ENCODE results near the gene ARHGAP25. TPM values are rescaled to one million over a fixed set of nuclear protein-coding genes. Genes with fewer than 3 reads are reported as not detected.
A peak's percentile ranks its signal among the peaks of the same experiment; 100 is the strongest.

The ARHGAP25 gene
- total and polyA plus RNA-seq, 2 donors (not counting 3 experiments of a cell fraction or from before 2014, with no cell fraction given) = 0.50 to 2.0 TPM

- H3K9me1 ChIP-seq (replicated peaks; ENCODE audit: control insufficient read depth, extremely low read depth, insufficient read depth, low read length) = no peaks in the 10 kb centered on the region
- no peak overlapping the region for H2AFZ ChIP-seq (ENCODE audit: low read depth, low read length)
- ChIA-PET POLR2A (no interaction called here), CTCF (interaction anchor here (0.8 to 1.0 kb wide), 2 partner anchors 28 to 56 kb away, joined by 3 to 5 read pairs; no protein-coding TSS in a partner anchor)
- DNase-seq (ENCODE audit: low read depth, low spot score) (peak; percentile 43), FAIRE-seq (peak; percentile 66)
- no peak overlapping the region for H3K4me3 ChIP-seq (replicated peaks in 1 of 3; ENCODE audit: insufficient read depth in 1 of 3, low read depth in 1 of 3, low read length in 3 of 3)
- intact Hi-C loops (cut with micrococcal nuclease) (no loop called here), dilution Hi-C loops (cut with MboI; ENCODE audit: extremely low pct_ligation_motif_present, low sequenced_read_pairs) (no loop called here)
- no TSS peak for BruUV-seq (replicated peaks)
- H3K79me2 ChIP-seq (ENCODE audit: control insufficient read depth, insufficient read depth, low read length) = no peaks in the 10 kb centered on the region
- H3K9me3 ChIP-seq (replicated peaks; ENCODE audit: control insufficient read depth, insufficient read depth, low read length) = no peaks in the 10 kb centered on the region
- no peak for TF ChIP-seq FOS (IDR thresholded peaks at IDR 0.05; ENCODE audit: borderline replicate concordance, insufficient read depth, low read length)
- TF ChIP-seq EZH2 (IDR thresholded peaks at IDR 0.05; ENCODE audit: borderline replicate concordance, low read depth, low read length, severe bottlenecking) = no peak
- TF ChIP-seq POLR2AphosphoS5 (IDR thresholded peaks at IDR 0.05; ENCODE audit: insufficient read depth, low read depth, low read length) = no peak
- peaks cover 23% of the 10 kb centered on the region for H3K4me1 ChIP-seq (ENCODE audit: control insufficient read depth, extremely low read depth, insufficient read depth, low read length)
- peaks cover 3 to 21% of the 10 kb centered on the region in 2 experiments for H3K27me3 ChIP-seq (ENCODE audit: control insufficient read depth in 2 of 2, insufficient read depth in 2 of 2, low read length in 2 of 2)
- no peak overlapping the region for H3K9ac ChIP-seq (replicated peaks; ENCODE audit: extremely low read depth, insufficient read depth, low read length)
- H4K20me1 ChIP-seq (replicated peaks; ENCODE audit: control insufficient read depth, extremely low read depth, insufficient read depth, low read length) = no peaks in the 10 kb centered on the region
- no peaks in the 10 kb centered on the region for H3K36me3 ChIP-seq (ENCODE audit: control insufficient read depth in 2 of 2, extremely low read depth in 1 of 2, insufficient read depth in 2 of 2, low read length in 2 of 2)
- no peak overlapping the region for H3K27ac ChIP-seq (ENCODE audit: insufficient read depth, low read depth, low read length)
- no peak overlapping the region for H3K4me2 ChIP-seq (ENCODE audit: insufficient read depth, low read length)
Observed at GRCh38 chr2:68807821-68808266, 73.2 kb downstream of the ARHGAP25 start.

GRCh38 chr2:68809324-68810240 is 75.0 kb downstream of the ARHGAP25 start:
- Histone ChIP-seq H4K20me1 (replicated peaks; ENCODE audit: control insufficient read depth, extremely low read depth, insufficient read depth, low read length) (no peaks in the 10 kb centered on the region), H3K4me3 (replicated peaks in 1 of 3; ENCODE audit: insufficient read depth in 1 of 3, low read depth in 1 of 3, low read length in 3 of 3) (no peak overlapping the region), H3K27ac (ENCODE audit: insufficient read depth, low read depth, low read length) (no peak overlapping the region), H2AFZ (ENCODE audit: low read depth, low read length) (no peak overlapping the region), H3K9ac (replicated peaks; ENCODE audit: extremely low read depth, insufficient read depth, low read length) (no peak overlapping the region), H3K36me3 (ENCODE audit: control insufficient read depth in 2 of 2, extremely low read depth in 1 of 2, insufficient read depth in 2 of 2, low read length in 2 of 2) (no peaks in the 10 kb centered on the region), H3K27me3 (ENCODE audit: control insufficient read depth in 2 of 2, insufficient read depth in 2 of 2, low read length in 2 of 2) (peaks cover 0 to 11% of the 10 kb centered on the region in 2 experiments), H3K79me2 (ENCODE audit: control insufficient read depth, insufficient read depth, low read length) (no peaks in the 10 kb centered on the region), H3K4me2 (ENCODE audit: insufficient read depth, low read length) (no peak overlapping the region), H3K4me1 (ENCODE audit: control insufficient read depth, extremely low read depth, insufficient read depth, low read length) (peaks cover 23% of the 10 kb centered on the region), H3K9me3 (replicated peaks; ENCODE audit: control insufficient read depth, insufficient read depth, low read length) (no peaks in the 10 kb centered on the region), H3K9me1 (replicated peaks; ENCODE audit: control insufficient read depth, extremely low read depth, insufficient read depth, low read length) (no peaks in the 10 kb centered on the region)
- DNase-seq (ENCODE audit: low read depth, low spot score) (no peak), FAIRE-seq (no peak)
- CTCF ChIA-PET = interaction anchor here (2.4 kb wide), 1 partner anchor 58 kb away, joined by 15 read pairs; no protein-coding TSS in a partner anchor
- no TSS peak for BruUV-seq (replicated peaks)
- intact Hi-C loops (cut with micrococcal nuclease) = loop anchor here (2.0 kb wide), 1 partner anchor 35 kb away; no protein-coding TSS in a partner anchor
- TF ChIP-seq FOS (IDR thresholded peaks at IDR 0.05; ENCODE audit: borderline replicate concordance, insufficient read depth, low read length) (no peak), EZH2 (IDR thresholded peaks at IDR 0.05; ENCODE audit: borderline replicate concordance, low read depth, low read length, severe bottlenecking) (no peak), MAX (IDR thresholded peaks at IDR 0.05; ENCODE audit: insufficient read depth, insufficient read length) (no peak), MYC (IDR thresholded peaks at IDR 0.05; ENCODE audit: low read depth, low read length) (no peak), POLR2AphosphoS5 (IDR thresholded peaks at IDR 0.05; ENCODE audit: insufficient read depth, low read depth, low read length) (no peak), POLR2A (IDR thresholded peaks at IDR 0.05; ENCODE audit: low read depth, low read length) (no peak), GATA2 (IDR thresholded peaks at IDR 0.05; ENCODE audit: insufficient read depth, insufficient read length, low read depth, low read length) (no peak), JUN (IDR thresholded peaks at IDR 0.05; ENCODE audit: borderline replicate concordance, insufficient read depth, insufficient read length, low read depth) (no peak), CTCF (IDR thresholded peaks at IDR 0.05; ENCODE audit: extremely low read depth in 1 of 2, insufficient read depth in 1 of 2, low read depth in 1 of 2, low read length in 2 of 2) (no peak)
- POLR2A ChIA-PET = no interaction called here
- dilution Hi-C loops (cut with MboI; ENCODE audit: extremely low pct_ligation_motif_present, low sequenced_read_pairs) = no loop called here

All from endothelial cell of umbilical vein (primary cell).